WTC11 (cell line): ENCODE data around the gene SBF2.
"Not testable (repeated sequence)": the region's sequence is repeated elsewhere in the genome, so short reads cannot be mapped to it uniquely, and the experiment has no call there.

Experiments used
- CREB1 ChIP-seq: sonication (generic); formaldehyde crosslinking; IDR thresholded peaks from 2 replicates; pipeline ENCODE4 v1.8.0; 2023; ENCODE audit warnings: mild to moderate bottlenecking, missing genetic modification reagents
- CTCF ChIP-seq: fragments of 200-600 bp; IDR thresholded peaks from 2 replicates; pipeline ENCODE4 v1.8.0; 2022; ENCODE audit warnings: antibody characterized with exemption
- E2F1 ChIP-seq: sonication (generic); formaldehyde crosslinking; IDR thresholded peaks from 2 replicates; pipeline ENCODE4 v1.8.0; 2022; ENCODE audit warnings: mild to moderate bottlenecking, missing genetic modification reagents
- EMX1 ChIP-seq: fragments of 250-450 bp; sonication (Bioruptor Pico); IDR thresholded peaks from 2 replicates; pipeline ENCODE4 v1.8.0; 2021; ENCODE audit warnings: mild to moderate bottlenecking
- HMGXB4 ChIP-seq: sonication (generic); formaldehyde crosslinking; IDR thresholded peaks from 2 replicates; pipeline ENCODE4 v1.8.1; 2023; ENCODE audit warnings: mild to moderate bottlenecking, moderate library complexity, missing genetic modification reagents
- JUN ChIP-seq: sonication (generic); formaldehyde crosslinking; IDR thresholded peaks from 2 replicates; pipeline ENCODE4 v1.8.0; 2023; ENCODE audit warnings: mild to moderate bottlenecking, missing genetic modification reagents
- USF1 ChIP-seq: sonication (generic); formaldehyde crosslinking; IDR thresholded peaks from 2 replicates; pipeline ENCODE4 v1.8.0; 2022; ENCODE audit warnings: mild to moderate bottlenecking, missing genetic modification reagents

- not testable (repeated sequence) for TF ChIP-seq EMX1 (CRISPR knock-in tag); USF1 (CRISPR knock-in tag); JUN (CRISPR knock-in tag); HMGXB4 (CRISPR knock-in tag); CTCF; E2F1 (CRISPR knock-in tag); CREB1 (CRISPR knock-in tag)
Measured at GRCh38 chr11:9743512-9743911, 550.5 kb downstream of the SBF2 start.
